IPS-18a (cell line): Measurements from ENCODE around the gene KATNAL1.

Source experiments
- H3K27ac ChIP-seq: one replicate; pipeline ENCODE4 v1.5.1; 2013; ENCODE audit warnings: low read length
- H3K27me3 ChIP-seq: one replicate; pipeline ENCODE4 v1.6.1; 2013; ENCODE audit warnings: mild to moderate bottlenecking, low read length; ENCODE audit not compliant: control insufficient read depth, insufficient read depth
- H3K36me3 ChIP-seq: one replicate; pipeline ENCODE4 v1.6.1; 2013; ENCODE audit warnings: low read depth, low read length; ENCODE audit not compliant: control insufficient read depth
- H3K4me1 ChIP-seq: one replicate; pipeline ENCODE4 v1.6.1; 2013; ENCODE audit warnings: low read depth, low read length; ENCODE audit not compliant: control insufficient read depth
- H3K4me3 ChIP-seq: one replicate; pipeline ENCODE4 v1.5.1; 2013; ENCODE audit warnings: low read length
- H3K9ac ChIP-seq: one replicate; pipeline ENCODE4 v1.6.1; 2013; ENCODE audit warnings: mild to moderate bottlenecking, low read length, moderate library complexity
- H3K9me3 ChIP-seq: one replicate; pipeline ENCODE4 v1.6.1; 2013; ENCODE audit warnings: low read depth, low read length; ENCODE audit not compliant: control insufficient read depth

KATNAL1 gene

GRCh38 chr13:30329009-30329585, 21.7 kb upstream of the KATNAL1 start:
- H3K27ac ChIP-seq = no peak overlapping the region
- no peaks in the 10 kb centered on the region for H3K36me3 ChIP-seq
- H3K9ac ChIP-seq = no peak overlapping the region
- no peaks in the 10 kb centered on the region for H3K27me3 ChIP-seq
- H3K9me3 ChIP-seq = no peaks in the 10 kb centered on the region
- no peak overlapping the region for H3K4me3 ChIP-seq
- H3K4me1 ChIP-seq = no peaks in the 10 kb centered on the region

- H3K27ac ChIP-seq = no peak overlapping the region
- no peak overlapping the region for H3K9ac ChIP-seq
- no peak overlapping the region for H3K4me3 ChIP-seq
- no peaks in the 10 kb centered on the region for H3K27me3 ChIP-seq
- no peaks in the 10 kb centered on the region for H3K36me3 ChIP-seq
- no peaks in the 10 kb centered on the region for H3K9me3 ChIP-seq
- no peaks in the 10 kb centered on the region for H3K4me1 ChIP-seq
These were observed 18.3 kb upstream of the KATNAL1 start for GRCh38 chr13:30325668-30326067.

GRCh38 chr13:30323524-30323923, 16.2 kb upstream of the KATNAL1 start:
- Histone ChIP-seq H3K9ac (no peak overlapping the region), H3K4me3 (no peak overlapping the region), H3K27me3 (no peaks in the 10 kb centered on the region), H3K9me3 (no peaks in the 10 kb centered on the region), H3K36me3 (no peaks in the 10 kb centered on the region), H3K27ac (no peak overlapping the region), H3K4me1 (no peaks in the 10 kb centered on the region)

- Histone ChIP-seq H3K27ac (no peak overlapping the region), H3K4me1 (peaks cover 5% of the 10 kb centered on the region), H3K36me3 (no peaks in the 10 kb centered on the region), H3K4me3 (no peak overlapping the region), H3K9ac (no peak overlapping the region), H3K27me3 (no peaks in the 10 kb centered on the region), H3K9me3 (no peaks in the 10 kb centered on the region)
These were observed 15.1 kb upstream of the KATNAL1 start for GRCh38 chr13:30322428-30322827.

- H3K4me3 ChIP-seq = no peak overlapping the region
- H3K4me1 ChIP-seq = peaks cover 5% of the 10 kb centered on the region
- no peaks in the 10 kb centered on the region for H3K9me3 ChIP-seq
- H3K27ac ChIP-seq = no peak overlapping the region
- no peaks in the 10 kb centered on the region for H3K36me3 ChIP-seq
- no peak overlapping the region for H3K9ac ChIP-seq
- H3K27me3 ChIP-seq = no peaks in the 10 kb centered on the region
These were observed 13.9 kb upstream of the KATNAL1 start for GRCh38 chr13:30321256-30321655.

GRCh38 chr13:30319655-30320054, 12.3 kb upstream of the KATNAL1 start:
- H3K27me3 ChIP-seq = no peaks in the 10 kb centered on the region
- no peak overlapping the region for H3K9ac ChIP-seq
- no peaks in the 10 kb centered on the region for H3K9me3 ChIP-seq
- H3K4me3 ChIP-seq = no peak overlapping the region
- peaks cover 5% of the 10 kb centered on the region for H3K4me1 ChIP-seq
- H3K36me3 ChIP-seq = no peaks in the 10 kb centered on the region
- H3K27ac ChIP-seq = no peak overlapping the region

GRCh38 chr13:30319130-30319529, 11.8 kb upstream of the KATNAL1 start:
- Histone ChIP-seq H3K9me3 (no peaks in the 10 kb centered on the region), H3K9ac (no peak overlapping the region), H3K27me3 (no peaks in the 10 kb centered on the region), H3K4me3 (no peak overlapping the region), H3K4me1 (peaks cover 5% of the 10 kb centered on the region), H3K27ac (no peak overlapping the region), H3K36me3 (no peaks in the 10 kb centered on the region)

GRCh38 chr13:30318026-30318425, 10.7 kb upstream of the KATNAL1 start:
- Histone ChIP-seq H3K9ac (no peak overlapping the region), H3K36me3 (no peaks in the 10 kb centered on the region), H3K4me1 (peaks cover 5% of the 10 kb centered on the region)

GRCh38 chr13:30314562-30314961, 7.2 kb upstream of the KATNAL1 start:
- H3K9me3 ChIP-seq = no peaks in the 10 kb centered on the region
- no peak overlapping the region for H3K27ac ChIP-seq
- H3K4me3 ChIP-seq = no peak overlapping the region
- H3K9ac ChIP-seq = no peak overlapping the region
- no peaks in the 10 kb centered on the region for H3K36me3 ChIP-seq
- H3K27me3 ChIP-seq = no peaks in the 10 kb centered on the region
- H3K4me1 ChIP-seq = peaks cover 5% of the 10 kb centered on the region

More at GRCh38 chr13:30318026-30318425, 10.7 kb upstream of the KATNAL1 start:
- H3K27ac ChIP-seq = no peak overlapping the region
- no peaks in the 10 kb centered on the region for H3K27me3 ChIP-seq
- H3K4me3 ChIP-seq = no peak overlapping the region
- H3K9me3 ChIP-seq = no peaks in the 10 kb centered on the region

GRCh38 chr13:30314069-30314468, 6.7 kb upstream of the KATNAL1 start:
- H3K4me3 ChIP-seq = no peak overlapping the region
- no peak overlapping the region for H3K9ac ChIP-seq
- no peaks in the 10 kb centered on the region for H3K9me3 ChIP-seq
- peaks cover 5% of the 10 kb centered on the region for H3K4me1 ChIP-seq
- H3K27me3 ChIP-seq = no peaks in the 10 kb centered on the region
- H3K36me3 ChIP-seq = no peaks in the 10 kb centered on the region
- no peak overlapping the region for H3K27ac ChIP-seq

- no peaks in the 10 kb centered on the region for H3K9me3 ChIP-seq
- H3K9ac ChIP-seq = no peak overlapping the region
- no peaks in the 10 kb centered on the region for H3K36me3 ChIP-seq
- H3K27me3 ChIP-seq = no peaks in the 10 kb centered on the region
- H3K4me3 ChIP-seq = no peak overlapping the region
- H3K27ac ChIP-seq = no peak overlapping the region
- H3K4me1 ChIP-seq = peaks cover 5% of the 10 kb centered on the region
These were observed 6.0 kb upstream of the KATNAL1 start for GRCh38 chr13:30313311-30313710.

- H3K27me3 ChIP-seq = no peaks in the 10 kb centered on the region
- no peaks in the 10 kb centered on the region for H3K9me3 ChIP-seq
- H3K27ac ChIP-seq = no peak overlapping the region
- no peak overlapping the region for H3K9ac ChIP-seq
- H3K4me1 ChIP-seq = peaks cover 3% of the 10 kb centered on the region
- no peak overlapping the region for H3K4me3 ChIP-seq
- H3K36me3 ChIP-seq = no peaks in the 10 kb centered on the region
These were observed 5.6 kb upstream of the KATNAL1 start for GRCh38 chr13:30312904-30313303.
